Neural progenitor cell (in vitro differentiated cells): Measurements from ENCODE around the gene ELOVL4.

Experiments used
- EZH2 ChIP-seq: fragments of 200-600 bp; sonication (generic); IDR thresholded peaks from 2 replicates; pipeline ENCODE4 v1.6.1; 2017; ENCODE audit warnings: antibody characterized with exemption, mild to moderate bottlenecking, moderate library complexity
- TF ChIP-seq, protein P1 (sequence below): fragments of 200-600 bp; sonication (generic); IDR thresholded peaks from 2 replicates; pipeline ENCODE4 v1.5.1; 2017; ENCODE audit warnings: antibody characterized with exemption, mild to moderate bottlenecking

GRCh38 chr6:79985128-79985527, 37.8 kb upstream of the ELOVL4 start:
- no peak for TF ChIP-seq EZH2
- TF ChIP-seq, protein P1, sequence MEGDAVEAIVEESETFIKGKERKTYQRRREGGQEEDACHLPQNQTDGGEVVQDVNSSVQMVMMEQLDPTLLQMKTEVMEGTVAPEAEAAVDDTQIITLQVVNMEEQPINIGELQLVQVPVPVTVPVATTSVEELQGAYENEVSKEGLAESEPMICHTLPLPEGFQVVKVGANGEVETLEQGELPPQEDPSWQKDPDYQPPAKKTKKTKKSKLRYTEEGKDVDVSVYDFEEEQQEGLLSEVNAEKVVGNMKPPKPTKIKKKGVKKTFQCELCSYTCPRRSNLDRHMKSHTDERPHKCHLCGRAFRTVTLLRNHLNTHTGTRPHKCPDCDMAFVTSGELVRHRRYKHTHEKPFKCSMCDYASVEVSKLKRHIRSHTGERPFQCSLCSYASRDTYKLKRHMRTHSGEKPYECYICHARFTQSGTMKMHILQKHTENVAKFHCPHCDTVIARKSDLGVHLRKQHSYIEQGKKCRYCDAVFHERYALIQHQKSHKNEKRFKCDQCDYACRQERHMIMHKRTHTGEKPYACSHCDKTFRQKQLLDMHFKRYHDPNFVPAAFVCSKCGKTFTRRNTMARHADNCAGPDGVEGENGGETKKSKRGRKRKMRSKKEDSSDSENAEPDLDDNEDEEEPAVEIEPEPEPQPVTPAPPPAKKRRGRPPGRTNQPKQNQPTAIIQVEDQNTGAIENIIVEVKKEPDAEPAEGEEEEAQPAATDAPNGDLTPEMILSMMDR = no peak
